ENCODE measurements around the gene HSD11B1.

GRCh38 chr1:209692745-209693504 is 11.7 kb upstream of the HSD11B1 start:
- TF ChIP-seq CTCF (conservative IDR thresholded peaks at IDR 0.05; ENCODE audit: low read length) = peak; percentile 95
- TF ChIP-seq EZH2phosphoT487 (IDR thresholded peaks at IDR 0.05; ENCODE audit: borderline replicate concordance) = no peak

Measured in Loucy (cell line).